AG04449 (cell line): ENCODE measurements around the gene ANKRD52.

ENCODE experiments used
- CTCF ChIA-PET: fragments of 350-600 bp; formaldehyde crosslinking; extraction: SDS; loops from one replicate; lab custom pipeline; 2021; ENCODE audit warnings: antibody characterized with exemption; lab: Yijun Ruan, JAX
- POLR2A ChIA-PET: fragments of 400-600, 350-600 bp; formaldehyde crosslinking; extraction: SDS; loops from one replicate; lab custom pipeline; 2020; ENCODE audit warnings: antibody characterized with exemption, inconsistent platforms; lab: Yijun Ruan, JAX
- DNase-seq: peaks from one replicate; pipeline ENCODE4 v3.0.0-alpha.2; 2010; ENCODE audit warnings: low read depth, low spot score
- H3K4me3 ChIP-seq: 2 replicates; pipeline ENCODE4 v1.5.1; 2011; ENCODE audit warnings: low read depth, mild to moderate bottlenecking, control low read depth, low read length
- CTCF ChIP-seq: IDR thresholded peaks from one replicate; pipeline ENCODE4 v1.5.1; 2011; ENCODE audit warnings: mild to moderate bottlenecking, moderate library complexity, low read length, control low read depth, inconsistent platforms; ENCODE audit not compliant: insufficient read depth; ENCODE audit errors: missing control alignments

ANKRD52 gene

GRCh38 chr12:56231184-56231582, 27.0 kb downstream of the ANKRD52 start:
- POLR2A ChIA-PET, result interaction anchor here (1.3 to 1.9 kb wide), 2 partner anchors 9 to 27 kb away, joined by 5 to 6 read pairs; partner anchors contain the start of genes ANKRD52 and RNF41
- CTCF ChIA-PET, result interaction anchor here (0.6 to 4.4 kb wide), 9 partner anchors 9 to 84 kb away, joined by 3 to 23 read pairs (median 3); partner anchors contain the start of genes ANKRD52, RNF41 and SMARCC2
- no peak for TF ChIP-seq CTCF

GRCh38 chr12:56230432-56231183, 27.6 kb downstream of the ANKRD52 start:
- ChIA-PET POLR2A (interaction anchor here (1.3 to 1.9 kb wide), 2 partner anchors 9 to 28 kb away, joined by 5 to 6 read pairs; partner anchors contain the start of genes ANKRD52 and RNF41), CTCF (interaction anchor here (0.7 to 4.4 kb wide), 7 partner anchors 8 to 41 kb away, joined by 3 to 23 read pairs (median 4); partner anchors contain the start of genes ANKRD52, RNF41 and SMARCC2)
- no peak for TF ChIP-seq CTCF
- no peak for DNase-seq
- H3K4me3 ChIP-seq, result no peak overlapping the region

More at GRCh38 chr12:56231184-56231582, 27.0 kb downstream of the ANKRD52 start:
- H3K4me3 ChIP-seq, result no peak overlapping the region
- no peak for DNase-seq

- DNase-seq, result no peak
- no peak within 1 kb of the TSS for H3K4me3 ChIP-seq
- POLR2A ChIA-PET, result no interaction called here
- TF ChIP-seq CTCF, result no peak
- CTCF ChIA-PET, result interaction anchor here (1.1 to 5.6 kb wide), 3 partner anchors 8 to 40 kb away, joined by 10 to 36 read pairs (median 23); partner anchors contain the start of genes ANKRD52, RNF41 and SMARCC2
Measured at GRCh38 chr12:56229916-56230431, 28.2 kb downstream of the ANKRD52 start, which contains the start of gene SLC39A5. Gene SLC39A5 (plus strand): TSS chr12:56230051. CDS start chr12:56231275, 1,224 bp downstream.

- POLR2A ChIA-PET, result no interaction called here
- no peak for DNase-seq
- no peak overlapping the region for H3K4me3 ChIP-seq
- TF ChIP-seq CTCF, result no peak
- CTCF ChIA-PET, result interaction anchor here (0.9 to 5.6 kb wide), 3 partner anchors 29 to 110 kb away, joined by 3 to 36 read pairs (median 3); partner anchors contain the start of gene ANKRD52
Measured at GRCh38 chr12:56229082-56229481, 29.1 kb downstream of the ANKRD52 start.

- ChIA-PET POLR2A (no interaction called here), CTCF (interaction anchor here (0.7 to 5.6 kb wide), 8 partner anchors 9 to 34 kb away, joined by 3 to 58 read pairs (median 5); partner anchors contain the start of genes ANKRD52 and SMARCC2)
- peak overlapping the region; percentile 78 for H3K4me3 ChIP-seq
- TF ChIP-seq CTCF, result no peak
- DNase-seq, result no peak
Measured at GRCh38 chr12:56224954-56225353, 33.2 kb downstream of the ANKRD52 start.
